ENCODE measurements around the gene LRRK1.

LRRK1 gene

DNA sequence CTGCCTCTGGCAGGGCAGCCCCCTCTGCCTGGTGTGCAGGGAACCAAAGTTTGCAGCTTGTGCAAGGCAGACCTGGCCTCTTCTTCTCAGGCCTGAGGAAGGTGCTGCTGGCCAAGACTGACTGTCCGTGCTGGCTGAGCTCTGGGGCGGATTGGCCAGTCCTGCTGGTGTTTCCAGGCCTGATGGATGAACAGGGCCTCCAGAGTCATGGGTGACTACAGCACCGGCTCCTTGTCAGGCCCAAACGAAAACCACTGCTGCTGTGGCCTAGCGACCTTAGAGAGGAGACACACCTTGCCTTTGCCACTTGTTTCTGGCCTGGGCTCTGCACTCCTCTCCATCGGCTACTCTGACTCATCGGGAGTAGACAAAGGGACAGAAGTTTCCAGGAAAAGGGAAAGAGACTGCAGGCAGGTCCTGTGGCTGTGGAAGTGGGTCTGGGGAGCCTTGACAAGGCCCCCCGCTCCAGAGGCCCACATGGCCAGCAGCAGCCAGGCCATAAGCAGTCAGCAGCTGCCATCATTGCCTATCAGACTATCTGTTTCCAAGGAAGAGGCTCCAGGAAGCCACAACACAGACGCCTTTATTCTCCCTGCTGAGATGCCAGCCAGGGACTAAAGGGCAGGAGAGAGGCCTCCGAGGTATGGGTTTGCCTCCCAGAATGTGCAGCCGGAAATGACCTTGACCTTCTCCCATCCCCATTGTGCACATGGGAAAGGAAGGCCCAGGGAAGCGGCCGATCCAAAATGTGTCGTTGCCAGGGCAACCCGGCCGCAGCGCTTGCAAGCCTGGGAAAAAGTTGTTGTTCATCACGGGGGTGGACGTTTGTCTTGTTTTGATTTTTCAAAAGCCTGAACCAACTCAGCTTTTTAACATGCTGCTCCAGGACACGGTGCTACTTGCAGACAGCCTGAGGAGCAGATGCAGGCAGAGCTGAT lies 172.2 kb downstream of the LRRK1 start:
- Histone ChIP-seq H2AFZ (ENCODE audit: low read depth, low read length) (no peak overlapping the region), H3K4me3 (ENCODE audit: low read depth in 1 of 2, low read length in 2 of 2) (no peak overlapping the region), H3K27me3 (ENCODE audit: insufficient read depth, low read length, poor library complexity) (no peaks in the 10 kb centered on the region), H3K9ac (ENCODE audit: low read depth, low read length) (no peak overlapping the region), H3K79me2 (ENCODE audit: insufficient read depth, low read length) (no peaks in the 10 kb centered on the region), H3K4me1 (ENCODE audit: insufficient read depth, low read length) (peaks cover 11% of the 10 kb centered on the region), H3K36me3 (ENCODE audit: insufficient read depth, low read length) (no peaks in the 10 kb centered on the region), H4K20me1 (ENCODE audit: insufficient read depth, low read length) (no peaks in the 10 kb centered on the region), H3K9me3 (ENCODE audit: insufficient read depth, low read length, severe bottlenecking) (no peaks in the 10 kb centered on the region), H3K4me2 (ENCODE audit: insufficient read depth, low read length) (no peak overlapping the region), H3K27ac (ENCODE audit: low read length) (no peak overlapping the region)
- DNase-seq, result no peak
- ATAC-seq (ENCODE audit: insufficient read depth, low read depth), result no peak
- no peak for TF ChIP-seq CTCF (IDR thresholded peaks at IDR 0.05; ENCODE audit: borderline replicate concordance, extremely low read depth, low read length, poor library complexity, severe bottlenecking)
- TF ChIP-seq EZH2 (IDR thresholded peaks at IDR 0.05; ENCODE audit: borderline replicate concordance, low read depth, low read length, severe bottlenecking), result no peak

GRCh38 chr15:101092156-101092866 lies 173.2 kb downstream of the LRRK1 start:
- Histone ChIP-seq H3K4me2 (ENCODE audit: insufficient read depth, low read length) (no peak overlapping the region), H2AFZ (ENCODE audit: low read depth, low read length) (no peak overlapping the region), H4K20me1 (ENCODE audit: insufficient read depth, low read length) (no peaks in the 10 kb centered on the region), H3K27me3 (ENCODE audit: insufficient read depth, low read length, poor library complexity) (no peaks in the 10 kb centered on the region), H3K9me3 (ENCODE audit: insufficient read depth, low read length, severe bottlenecking) (no peaks in the 10 kb centered on the region), H3K9ac (ENCODE audit: low read depth, low read length) (no peak overlapping the region), H3K36me3 (ENCODE audit: insufficient read depth, low read length) (no peaks in the 10 kb centered on the region), H3K4me3 (ENCODE audit: low read depth in 1 of 2, low read length in 2 of 2) (no peak overlapping the region), H3K79me2 (ENCODE audit: insufficient read depth, low read length) (no peaks in the 10 kb centered on the region), H3K4me1 (ENCODE audit: insufficient read depth, low read length) (peaks cover 11% of the 10 kb centered on the region), H3K27ac (ENCODE audit: low read length) (no peak overlapping the region)
- TF ChIP-seq EZH2 (IDR thresholded peaks at IDR 0.05; ENCODE audit: borderline replicate concordance, low read depth, low read length, severe bottlenecking) (no peak), CTCF (IDR thresholded peaks at IDR 0.05; ENCODE audit: borderline replicate concordance, extremely low read depth, low read length, poor library complexity, severe bottlenecking) (no peak)
- no peak for DNase-seq
- ATAC-seq (ENCODE audit: insufficient read depth, low read depth), result no peak

GRCh38 chr15:101092867-101093202 lies 173.7 kb downstream of the LRRK1 start:
- ATAC-seq (ENCODE audit: insufficient read depth, low read depth) (no peak), DNase-seq (no peak)
- Histone ChIP-seq H3K4me3 (ENCODE audit: low read depth in 1 of 2, low read length in 2 of 2) (no peak overlapping the region), H3K79me2 (ENCODE audit: insufficient read depth, low read length) (no peaks in the 10 kb centered on the region), H3K27me3 (ENCODE audit: insufficient read depth, low read length, poor library complexity) (no peaks in the 10 kb centered on the region), H3K4me1 (ENCODE audit: insufficient read depth, low read length) (peaks cover 11% of the 10 kb centered on the region), H2AFZ (ENCODE audit: low read depth, low read length) (no peak overlapping the region), H3K9me3 (ENCODE audit: insufficient read depth, low read length, severe bottlenecking) (no peaks in the 10 kb centered on the region), H3K9ac (ENCODE audit: low read depth, low read length) (no peak overlapping the region), H3K27ac (ENCODE audit: low read length) (no peak overlapping the region), H4K20me1 (ENCODE audit: insufficient read depth, low read length) (no peaks in the 10 kb centered on the region), H3K4me2 (ENCODE audit: insufficient read depth, low read length) (no peak overlapping the region), H3K36me3 (ENCODE audit: insufficient read depth, low read length) (no peaks in the 10 kb centered on the region)
- TF ChIP-seq CTCF (IDR thresholded peaks at IDR 0.05; ENCODE audit: borderline replicate concordance, extremely low read depth, low read length, poor library complexity, severe bottlenecking), result no peak
- TF ChIP-seq EZH2 (IDR thresholded peaks at IDR 0.05; ENCODE audit: borderline replicate concordance, low read depth, low read length, severe bottlenecking), result no peak
